Thyroid gland (tissue), 4 donors: ENCODE data around the gene CTIF.

Source experiments
- CTCF ChIP-seq, 6 experiments: fragments of 200-600 bp in 3 of 6; fragments of 450-650 bp in 3 of 6; sonication (generic) in 3 of 6; IDR thresholded peaks; one replicate each; pipeline ENCODE4 v1.5.1; 2016 to 2019; ENCODE audit warnings: antibody characterized with exemption in 6 of 6, mild to moderate bottlenecking in 2 of 6, inconsistent platforms in 1 of 6, moderate library complexity in 1 of 6
- POLR2A ChIP-seq, 2 donors: fragments of 450-650 bp; IDR thresholded peaks; one replicate each; pipeline ENCODE4 v1.6.1; 2017; ENCODE audit warnings: antibody characterized with exemption in 2 of 2, mild to moderate bottlenecking in 2 of 2, moderate library complexity in 1 of 2

- TF ChIP-seq CTCF (IDR thresholded peaks at IDR 0.05) (no peak), POLR2A (IDR thresholded peaks at IDR 0.05) (no peak)
Measured at GRCh38 chr18:48601343-48601742, 62.5 kb downstream of the CTIF start.
